ENCODE data around the gene PNKP.

The PNKP gene

GRCh38 chr19:49860336-49861102 lies 6.9 kb downstream of the PNKP start:
- no peak for DNase-seq (ENCODE audit: low read depth in 1 of 2, low spot score in 1 of 2)

- DNase-seq (ENCODE audit: low read depth in 1 of 2, low spot score in 1 of 2), result no peak
Measured at GRCh38 chr19:49859682-49860335, 7.6 kb downstream of the PNKP start.

GRCh38 chr19:49858088-49858985 lies 9.0 kb downstream of the PNKP start:
- DNase-seq (ENCODE audit: low read depth in 1 of 2, low spot score in 1 of 2), result no peak

- no peak for DNase-seq (ENCODE audit: low read depth in 1 of 2, low spot score in 1 of 2)
Measured at GRCh38 chr19:49857838-49858087, 9.6 kb downstream of the PNKP start.

- DNase-seq (ENCODE audit: low read depth in 1 of 2, low spot score in 1 of 2), result no peak
Measured at GRCh38 chr19:49857061-49857837, 10.1 kb downstream of the PNKP start.

GRCh38 chr19:49856574-49857021 lies 10.8 kb downstream of the PNKP start:
- DNase-seq (ENCODE audit: low read depth in 1 of 2, low spot score in 1 of 2), result no peak

GRCh38 chr19:49855676-49856573 lies 11.5 kb downstream of the PNKP start:
- DNase-seq (ENCODE audit: low read depth in 1 of 2, low spot score in 1 of 2), result no peak

GRCh38 chr19:49855277-49855675 lies 12.1 kb downstream of the PNKP start:
- no peak for DNase-seq (ENCODE audit: low read depth in 1 of 2, low spot score in 1 of 2)

- no peak for DNase-seq (ENCODE audit: low read depth in 1 of 2, low spot score in 1 of 2)
Measured at GRCh38 chr19:49854378-49855263, 12.8 kb downstream of the PNKP start.

GRCh38 chr19:49853852-49854377 lies 13.5 kb downstream of the PNKP start:
- no peak for DNase-seq (ENCODE audit: low read depth in 1 of 2, low spot score in 1 of 2)

GRCh38 chr19:49852631-49853126 lies 14.7 kb downstream of the PNKP start:
- no peak for DNase-seq (ENCODE audit: low read depth in 1 of 2, low spot score in 1 of 2)

- DNase-seq (ENCODE audit: low read depth in 1 of 2, low spot score in 1 of 2), result peak in 1 of 2 donors; percentile 20
Measured at GRCh38 chr19:49851456-49852259, 15.7 kb downstream of the PNKP start.

GRCh38 chr19:49850487-49851342 lies 16.7 kb downstream of the PNKP start, which contains the start of gene PTOV1:
TSS of gene PTOV1 (plus strand) at chr19:49851159.
- DNase-seq (ENCODE audit: low read depth in 1 of 2, low spot score in 1 of 2), result peak; percentile 78 to 82

- no peak for DNase-seq (ENCODE audit: low read depth in 1 of 2, low spot score in 1 of 2)
Measured at GRCh38 chr19:49850221-49850486, 17.2 kb downstream of the PNKP start.

GRCh38 chr19:49849433-49850220 lies 17.7 kb downstream of the PNKP start:
- DNase-seq (ENCODE audit: low read depth in 1 of 2, low spot score in 1 of 2), result no peak

- no peak for DNase-seq (ENCODE audit: low read depth in 1 of 2, low spot score in 1 of 2)
Measured at GRCh38 chr19:49848938-49849337, 18.4 kb downstream of the PNKP start.

Data from stimulated activated CD4-positive, alpha-beta T cell treated with anti-CD3 and anti-CD28 coated beads, Interleukin-15, amount 100 ng/mL, for 1 hour (primary cell).